ENCODE measurements around the gene MSH3.
"Not testable (repeated sequence)": the region's sequence is repeated elsewhere in the genome, so short reads cannot be mapped to it uniquely, and the experiment has no call there.

Gene MSH3

GRCh38 chr5:80853413-80853812 is 199.0 kb downstream of the MSH3 start:
- DNase-seq (ENCODE audit: low read depth in 3 of 3): no peak

GRCh38 chr5:80854583-80854982 is 200.1 kb downstream of the MSH3 start:
- DNase-seq (ENCODE audit: low read depth in 3 of 3): no peak

DNA sequence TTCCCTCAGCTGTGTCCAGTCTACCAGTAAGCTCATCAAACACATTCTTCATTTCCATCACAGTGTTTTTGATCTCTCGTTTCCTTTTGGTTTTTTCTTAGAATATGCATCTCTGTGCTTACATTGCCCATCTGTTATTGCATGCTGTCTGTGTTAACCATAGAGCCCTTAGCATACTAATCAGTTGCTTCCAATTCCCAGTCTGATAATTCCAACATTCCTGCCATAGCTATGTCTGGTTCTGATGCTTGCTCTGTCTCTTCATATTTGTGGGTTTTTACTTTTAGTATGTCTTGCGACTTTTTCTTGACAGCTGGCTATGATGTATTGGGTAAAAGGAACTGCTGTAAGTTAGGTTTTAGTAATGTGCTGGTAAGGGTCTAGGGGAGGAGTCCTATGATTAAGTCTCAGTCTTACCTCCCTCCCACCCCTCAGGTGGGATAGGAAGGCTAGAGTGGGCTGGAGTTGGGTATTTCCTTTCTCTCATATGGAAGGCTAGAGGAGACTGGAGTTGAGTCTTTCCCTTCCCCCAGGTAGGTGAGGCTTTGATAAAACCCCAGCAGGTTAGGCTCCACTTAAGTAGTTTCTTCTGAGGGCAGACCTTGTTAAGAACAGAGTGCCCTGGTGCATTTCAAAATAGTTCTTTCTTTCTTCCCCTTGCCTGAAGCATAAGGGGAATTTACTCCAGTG is 206.6 kb downstream of the MSH3 start:
- DNase-seq (ENCODE audit: low read depth in 3 of 3): no peak

DNA sequence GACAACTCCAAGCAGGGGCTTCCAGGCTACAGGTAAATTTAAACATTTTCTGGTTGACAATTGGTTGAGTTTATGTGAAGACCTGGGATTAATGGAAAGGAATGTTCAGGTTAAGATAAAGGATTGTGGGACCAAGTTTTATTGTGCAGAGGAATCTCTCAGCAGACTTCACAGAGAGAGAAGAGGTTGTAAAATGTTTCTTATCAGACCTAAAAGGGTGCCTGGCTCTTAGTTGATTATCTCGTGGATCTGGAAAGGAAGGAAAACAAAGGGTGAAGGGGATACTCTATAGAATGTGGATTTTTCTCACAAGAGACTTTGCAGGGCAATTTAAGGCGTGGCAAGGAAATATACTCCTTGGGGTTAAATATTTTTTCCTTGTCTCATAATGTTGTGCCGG is 209.3 kb downstream of the MSH3 start:
- no peak for DNase-seq (ENCODE audit: low read depth in 3 of 3)

GRCh38 chr5:80864109-80864508 is 209.7 kb downstream of the MSH3 start:
- no peak for DNase-seq (ENCODE audit: low read depth in 3 of 3)

GRCh38 chr5:80864706-80865435 is 210.4 kb downstream of the MSH3 start:
- no peak for DNase-seq (ENCODE audit: low read depth in 3 of 3)

DNA sequence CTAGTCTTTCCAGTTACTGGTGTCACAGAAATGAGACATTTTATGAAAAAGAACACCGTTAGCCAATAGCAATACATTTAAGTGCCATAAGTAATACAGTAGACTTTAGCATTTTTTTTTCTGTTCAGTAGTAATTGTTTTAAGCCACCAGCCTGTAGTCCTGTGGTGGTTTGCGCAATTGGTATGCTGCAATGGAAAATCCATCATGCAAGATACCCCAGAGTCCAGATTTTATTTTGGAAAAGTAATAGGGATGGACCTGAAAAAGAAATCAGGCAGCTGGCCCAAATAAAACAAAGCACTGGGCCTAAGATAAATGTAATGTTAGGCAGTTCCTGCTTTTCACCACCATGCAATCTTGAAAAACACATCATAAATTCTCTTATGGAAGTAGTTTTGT is 211.1 kb downstream of the MSH3 start:
- no peak for DNase-seq (ENCODE audit: low read depth in 3 of 3)

DNA sequence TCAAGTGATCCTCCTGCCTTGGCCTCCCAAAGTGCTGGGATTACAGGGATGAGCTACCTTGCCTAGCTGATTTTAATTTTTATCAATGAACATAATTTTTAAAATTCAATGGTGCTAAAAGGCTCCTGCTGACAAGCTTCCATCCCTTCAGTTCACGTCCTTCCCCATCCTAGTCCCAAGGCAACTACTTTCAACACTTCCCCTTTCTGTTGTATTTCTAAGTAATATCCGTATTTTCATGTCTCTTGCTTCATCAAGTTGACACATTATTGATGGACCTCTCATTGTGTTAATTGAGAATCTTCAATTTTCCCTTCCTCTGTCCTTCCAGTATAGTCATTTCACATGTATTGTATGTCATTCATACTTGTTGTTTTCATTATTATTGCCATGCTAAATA is 211.9 kb downstream of the MSH3 start:
- no peak for DNase-seq (ENCODE audit: low read depth in 3 of 3)

DNA sequence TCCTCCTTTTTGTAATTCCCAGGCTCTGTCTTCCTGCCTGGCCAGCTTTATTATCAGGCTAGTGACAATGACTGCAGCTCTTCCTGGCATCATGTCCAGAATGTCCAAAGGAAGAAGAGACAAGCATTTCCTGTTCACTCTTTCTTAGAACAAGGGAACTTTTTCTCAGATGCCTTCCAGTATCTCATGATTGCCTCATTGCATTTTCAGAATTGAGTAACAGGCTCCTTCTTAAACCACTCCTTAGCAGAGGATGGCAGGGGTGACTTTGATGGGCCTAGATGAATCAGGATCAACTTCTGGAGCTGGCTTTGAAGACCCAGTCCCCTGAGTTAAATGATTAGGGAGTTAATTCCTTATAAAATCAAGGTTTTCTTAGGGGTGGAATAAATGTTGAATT is 212.8 kb downstream of the MSH3 start:
- DNase-seq (ENCODE audit: low read depth in 3 of 3): no peak

DNA sequence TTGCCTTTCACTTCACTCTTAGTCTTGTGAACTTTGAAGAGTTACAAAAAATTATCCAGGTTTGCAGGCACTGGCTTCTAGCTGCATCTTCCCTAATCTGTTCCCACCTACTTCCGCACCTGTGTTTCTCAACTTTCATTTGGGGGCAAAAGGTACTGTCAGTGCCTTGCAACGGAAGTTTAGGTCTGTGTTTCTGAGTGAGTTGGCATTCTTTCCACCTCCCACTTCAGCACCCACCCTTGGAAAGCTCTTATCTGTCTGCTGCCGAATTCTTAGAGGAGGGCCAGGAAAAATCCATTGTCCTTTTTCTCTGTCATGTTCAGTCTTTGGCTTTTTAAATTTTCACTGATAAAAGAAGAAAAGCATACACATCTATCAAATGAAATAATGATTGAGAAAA is 216.0 kb downstream of the MSH3 start:
- DNase-seq (ENCODE audit: low read depth in 3 of 3): no peak

DNA sequence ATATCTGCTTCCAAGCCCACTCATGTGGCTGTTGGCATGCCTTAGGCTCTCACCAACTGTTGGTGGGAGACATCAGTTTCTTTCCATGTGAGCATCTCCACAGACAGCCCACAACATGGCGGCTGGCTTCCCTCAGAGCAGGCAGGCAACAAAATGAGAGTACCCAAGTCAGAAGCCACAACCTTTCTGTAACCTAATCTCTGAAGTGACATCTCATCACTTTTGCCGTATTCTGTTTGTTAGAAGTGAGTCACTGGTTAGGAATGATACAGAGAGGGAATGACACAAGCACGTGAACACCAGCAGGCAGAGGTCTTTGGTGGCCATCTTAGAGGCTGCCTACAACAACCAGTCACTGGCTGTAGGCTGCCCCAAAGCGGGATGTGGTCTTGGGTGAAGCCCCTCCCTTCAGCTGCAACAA is 217.1 kb downstream of the MSH3 start:
- no peak for DNase-seq (ENCODE audit: low read depth in 3 of 3)

DNA sequence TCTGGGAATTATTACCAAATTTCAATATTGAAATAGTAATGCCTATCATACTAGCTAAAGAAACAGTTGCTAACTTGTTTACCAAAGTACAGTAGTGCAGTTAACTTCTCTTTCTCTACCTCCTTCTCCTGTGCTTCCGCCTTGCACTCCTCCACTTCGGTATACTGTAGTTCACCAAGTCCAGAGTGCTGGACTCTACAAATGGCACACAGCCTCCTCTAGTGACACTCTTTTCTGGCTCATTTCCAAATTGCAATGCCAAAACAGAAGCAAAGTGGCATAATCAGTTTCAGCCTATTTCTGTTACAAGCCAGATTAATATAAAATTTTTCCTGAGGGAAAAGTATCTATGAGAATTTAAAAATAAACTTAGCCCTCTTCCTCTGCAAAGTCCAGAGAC is 219.7 kb downstream of the MSH3 start:
- DNase-seq (ENCODE audit: low read depth in 3 of 3): no peak

DNA sequence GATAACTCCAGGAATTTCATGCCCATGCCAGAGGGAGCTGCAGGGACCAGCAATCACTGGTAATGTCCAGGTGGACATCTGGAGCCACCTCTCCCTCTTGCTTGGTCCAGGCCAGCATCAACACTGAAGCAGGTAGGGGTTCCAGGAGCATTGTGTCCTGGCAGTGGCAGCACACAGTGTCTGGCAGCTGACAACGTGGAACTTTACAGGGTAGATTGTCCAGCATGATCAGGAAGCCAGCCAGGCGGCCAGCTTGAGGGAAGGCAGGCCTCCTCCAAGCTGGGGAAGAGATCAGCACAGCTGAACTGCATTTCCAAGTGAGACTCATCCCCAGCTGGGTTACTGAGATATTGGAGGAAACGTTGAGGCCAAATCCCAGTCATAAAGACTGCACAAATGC is 223.1 kb downstream of the MSH3 start:
- DNase-seq (ENCODE audit: low read depth in 3 of 3): no peak

GRCh38 chr5:80881726-80882125 is 227.3 kb downstream of the MSH3 start:
- DNase-seq (ENCODE audit: low read depth in 3 of 3): no peak

GRCh38 chr5:80883390-80883789 is 228.9 kb downstream of the MSH3 start:
- DNase-seq (ENCODE audit: low read depth in 3 of 3): not testable (repeated sequence)

DNA sequence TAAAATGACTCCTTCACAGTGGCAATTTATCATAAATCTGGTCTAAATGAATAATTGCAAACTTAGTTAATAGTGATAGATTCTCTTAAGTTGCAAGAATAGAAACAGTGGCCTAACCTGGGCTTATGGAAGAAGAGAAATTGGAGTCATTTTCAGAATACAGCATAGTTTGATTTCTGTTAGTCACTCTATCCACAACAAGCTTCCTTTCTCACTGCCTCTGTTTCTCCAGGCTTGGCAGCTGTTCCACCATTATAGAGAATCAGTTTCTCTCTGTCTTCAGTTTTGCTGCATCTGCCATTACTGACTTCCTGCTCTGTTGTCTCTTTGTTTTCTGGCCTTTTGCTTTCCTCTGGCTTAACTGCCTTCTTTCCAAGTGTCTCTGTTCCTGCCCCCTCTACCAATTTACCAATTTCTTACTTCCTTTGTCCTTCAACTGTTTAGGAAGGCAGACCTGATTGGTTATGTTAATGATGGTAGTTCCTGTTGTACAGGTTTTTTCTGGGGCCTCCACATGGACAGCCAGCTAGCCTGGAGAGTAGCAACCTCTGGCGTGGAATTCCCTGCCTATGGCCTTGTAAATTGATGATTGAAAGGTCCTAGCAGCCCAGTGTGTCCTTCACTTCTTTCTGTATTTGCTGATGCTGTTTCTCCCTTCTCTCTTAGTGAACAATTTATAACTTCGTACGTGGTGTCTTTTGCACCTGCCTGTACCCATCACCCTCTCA is 229.8 kb downstream of the MSH3 start:
- DNase-seq (ENCODE audit: low read depth in 3 of 3): no peak

GRCh38 chr5:80884929-80885328 is 230.5 kb downstream of the MSH3 start:
- DNase-seq (ENCODE audit: low read depth in 3 of 3): no peak

GRCh38 chr5:80885396-80886000 is 231.0 kb downstream of the MSH3 start:
- no peak for DNase-seq (ENCODE audit: low read depth in 3 of 3)

GRCh38 chr5:80894083-80894482 is 239.6 kb downstream of the MSH3 start:
- no peak for DNase-seq (ENCODE audit: low read depth in 3 of 3)

- no peak for DNase-seq (ENCODE audit: low read depth in 3 of 3)
These were observed 241.1 kb downstream of the MSH3 start for GRCh38 chr5:80895523-80895922.

GRCh38 chr5:80902624-80903023 is 248.2 kb downstream of the MSH3 start:
- not testable (repeated sequence) for DNase-seq (ENCODE audit: low read depth in 3 of 3)

GRCh38 chr5:80904533-80905187 is 250.2 kb downstream of the MSH3 start:
- no peak for DNase-seq (ENCODE audit: low read depth in 3 of 3)

All from stimulated activated CD4-positive, alpha-beta T cell treated with anti-CD3 and anti-CD28 coated beads, TNF-alpha, amount 100 ng/mL, for 4 hours (primary cell).